Measurements from ENCODE around the gene PRDM16. TPM values are rescaled to one million over a fixed set of nuclear protein-coding genes. Genes with fewer than 3 reads are reported as not detected.

The PRDM16 gene
- total RNA-seq, 1 experiment from 2014 or later = 6.1 TPM

DNA sequence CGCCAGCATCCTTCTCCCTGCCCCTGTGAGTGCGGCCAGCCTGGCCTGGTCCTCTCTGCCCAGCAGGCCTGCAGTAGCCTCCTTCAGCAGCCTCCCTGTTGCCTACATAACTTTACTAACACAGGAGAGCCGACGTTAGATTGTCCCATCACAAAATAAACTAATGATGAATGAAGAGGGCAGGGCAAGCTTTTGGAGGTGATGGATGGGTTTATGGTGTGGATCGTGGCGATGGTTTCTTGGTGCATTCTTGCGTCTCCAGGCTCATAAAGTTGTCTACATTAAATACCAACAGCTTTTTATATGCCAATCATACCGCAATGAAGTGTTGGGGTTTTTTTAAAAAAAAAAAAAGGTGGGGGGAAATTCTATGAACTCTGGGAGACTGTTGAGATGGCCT lies 164.5 kb downstream of the PRDM16 start:
- Histone ChIP-seq H3K4me2 (ENCODE audit: low read length) (no peak overlapping the region), H3K79me2 (ENCODE audit: insufficient read depth, low read length) (no peaks in the 10 kb centered on the region), H3K36me3 (ENCODE audit: control insufficient read depth in 1 of 2, insufficient read depth in 2 of 2, low read length in 2 of 2) (no peaks in the 10 kb centered on the region), H4K20me1 (ENCODE audit: insufficient read depth) (no peaks in the 10 kb centered on the region), H3K9me3 (ENCODE audit: control insufficient read depth in 1 of 2, insufficient read depth in 1 of 2, low read depth in 1 of 2, low read length in 2 of 2) (no peaks in the 10 kb centered on the region), H3K4me1 (ENCODE audit: control insufficient read depth in 1 of 2, insufficient read depth in 2 of 2, low read length in 2 of 2) (no peaks in the 10 kb centered on the region), H2AFZ (ENCODE audit: low read depth, low read length, poor library complexity, severe bottlenecking) (no peak overlapping the region), H3K27ac (ENCODE audit: low read depth, low read length) (no peak overlapping the region), H3K9me2 (ENCODE audit: insufficient read depth) (no peaks in the 10 kb centered on the region), H3K4me3 (replicated peaks in 1 of 2; ENCODE audit: low read depth in 1 of 2, low read length in 2 of 2) (no peak overlapping the region), H3K9ac (ENCODE audit: low read length) (no peak overlapping the region), H3K27me3 (ENCODE audit: insufficient read depth, low read length) (no peaks in the 10 kb centered on the region)
- DNase-seq (ENCODE audit: low read depth, low spot score) (no peak), ATAC-seq (no peak)
- intact Hi-C loops (cut with micrococcal nuclease) = no loop called here
- no peak for TF ChIP-seq TCF7L2 (IDR thresholded peaks at IDR 0.05; ENCODE audit: borderline replicate concordance, extremely low read depth, insufficient read depth, insufficient read length)
- no peak for TF ChIP-seq ZNF274 (IDR thresholded peaks at IDR 0.05; ENCODE audit: low read depth, low read length)
- no peak for TF ChIP-seq RAD21 (IDR thresholded peaks at IDR 0.05; ENCODE audit: low read depth)
- TF ChIP-seq SRF (IDR thresholded peaks at IDR 0.05; ENCODE audit: low read depth) = no peak
- no peak for TF ChIP-seq YY1 (IDR thresholded peaks at IDR 0.05; ENCODE audit: extremely low read depth, insufficient replicate concordance, low read depth, low read length)
- TF ChIP-seq SP1 (IDR thresholded peaks at IDR 0.05; ENCODE audit: low read depth) = no peak
- TF ChIP-seq POLR2AphosphoS5 (IDR thresholded peaks at IDR 0.05; ENCODE audit: low read depth, low read length) = no peak
- TF ChIP-seq, protein P1, sequence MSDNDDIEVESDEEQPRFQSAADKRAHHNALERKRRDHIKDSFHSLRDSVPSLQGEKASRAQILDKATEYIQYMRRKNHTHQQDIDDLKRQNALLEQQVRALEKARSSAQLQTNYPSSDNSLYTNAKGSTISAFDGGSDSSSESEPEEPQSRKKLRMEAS (IDR thresholded peaks at IDR 0.05) = no peak
- TF ChIP-seq EZH2phosphoT487 (IDR thresholded peaks at IDR 0.05; ENCODE audit: borderline replicate concordance) = no peak
- no peak for TF ChIP-seq JUND (IDR thresholded peaks at IDR 0.05)
- no peak for TF ChIP-seq EZH2 (IDR thresholded peaks at IDR 0.05)
- TF ChIP-seq ZBTB33 (IDR thresholded peaks at IDR 0.05; ENCODE audit: extremely low read depth, insufficient replicate concordance, low read length) = no peak
- TF ChIP-seq CEBPB (IDR thresholded peaks at IDR 0.05; ENCODE audit: low read depth) = no peak
- no peak for TF ChIP-seq CBX3 (IDR thresholded peaks at IDR 0.05; ENCODE audit: low read depth)
- TF ChIP-seq, protein P2, sequence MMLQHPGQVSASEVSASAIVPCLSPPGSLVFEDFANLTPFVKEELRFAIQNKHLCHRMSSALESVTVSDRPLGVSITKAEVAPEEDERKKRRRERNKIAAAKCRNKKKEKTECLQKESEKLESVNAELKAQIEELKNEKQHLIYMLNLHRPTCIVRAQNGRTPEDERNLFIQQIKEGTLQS (IDR thresholded peaks at IDR 0.05) = no peak
- ChIA-PET CTCF (no interaction called here), RAD21 (ENCODE audit: low non-redundant PET in 1 of 2, low total read pairs in 2 of 2, uncharacterized antibody in 2 of 2, unreplicated experiment in 2 of 2) (no interaction called here), POLR2A (no interaction called here)
- BruUV-seq (replicated peaks) = no TSS peak
